Activated CD4-positive, alpha-beta T cell treated with anti-CD3 and anti-CD28 coated beads, Interleukin-2, amount 50 U/mL, for 16 hours (primary cell): Measurements from ENCODE around the gene HIBCH.
"Not testable (repeated sequence)": the region's sequence is repeated elsewhere in the genome, so short reads cannot be mapped to it uniquely, and the experiment has no call there.

ENCODE experiments used
- DNase-seq: peaks from one replicate; pipeline ENCODE4 v3.0.0-alpha.2; 2020

Gene HIBCH

GRCh38 chr2:190302052-190302451 is 17.6 kb downstream of the HIBCH start:
- DNase-seq = no peak

DNA sequence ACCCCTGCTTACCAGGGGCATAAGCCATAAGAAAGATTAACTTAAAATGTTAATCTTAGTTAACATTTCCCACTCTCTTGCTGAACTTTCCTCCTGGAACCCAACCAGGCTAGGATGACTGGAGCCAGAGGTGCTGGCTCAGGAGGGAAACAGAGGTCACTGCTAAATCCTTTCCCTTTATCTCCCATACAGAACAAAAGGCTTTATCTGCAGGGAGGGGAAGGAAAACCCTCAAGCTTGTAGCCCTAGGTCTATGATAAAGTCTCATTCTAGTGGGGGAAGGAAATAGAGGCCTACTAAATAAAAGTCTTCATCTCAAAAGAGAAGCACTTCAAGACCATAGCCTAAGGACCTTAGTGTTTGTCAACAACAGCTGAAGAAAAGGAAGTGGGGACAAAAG is 18.6 kb downstream of the HIBCH start:
- no peak for DNase-seq

GRCh38 chr2:190297880-190298279 is 21.7 kb downstream of the HIBCH start:
- DNase-seq = not testable (repeated sequence)

DNA sequence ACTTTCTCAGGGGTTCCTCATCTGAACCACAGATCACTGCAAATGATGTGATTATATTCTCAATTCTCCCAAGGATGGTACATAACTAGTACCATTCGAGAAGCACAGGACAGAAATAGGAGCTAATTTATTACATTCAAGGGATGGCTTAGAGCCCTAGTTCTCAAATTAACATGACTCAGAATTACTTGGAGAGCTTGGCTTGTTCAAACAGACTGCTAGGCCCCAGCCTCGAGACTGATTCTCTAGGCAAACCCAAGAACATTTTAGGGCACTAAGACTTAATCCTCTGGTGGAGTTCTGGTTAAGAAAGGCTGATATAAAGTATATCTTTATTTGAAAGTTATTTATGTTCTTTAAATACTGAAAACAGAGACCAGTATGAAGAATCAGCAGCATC is 35.8 kb downstream of the HIBCH start:
- no peak for DNase-seq

DNA sequence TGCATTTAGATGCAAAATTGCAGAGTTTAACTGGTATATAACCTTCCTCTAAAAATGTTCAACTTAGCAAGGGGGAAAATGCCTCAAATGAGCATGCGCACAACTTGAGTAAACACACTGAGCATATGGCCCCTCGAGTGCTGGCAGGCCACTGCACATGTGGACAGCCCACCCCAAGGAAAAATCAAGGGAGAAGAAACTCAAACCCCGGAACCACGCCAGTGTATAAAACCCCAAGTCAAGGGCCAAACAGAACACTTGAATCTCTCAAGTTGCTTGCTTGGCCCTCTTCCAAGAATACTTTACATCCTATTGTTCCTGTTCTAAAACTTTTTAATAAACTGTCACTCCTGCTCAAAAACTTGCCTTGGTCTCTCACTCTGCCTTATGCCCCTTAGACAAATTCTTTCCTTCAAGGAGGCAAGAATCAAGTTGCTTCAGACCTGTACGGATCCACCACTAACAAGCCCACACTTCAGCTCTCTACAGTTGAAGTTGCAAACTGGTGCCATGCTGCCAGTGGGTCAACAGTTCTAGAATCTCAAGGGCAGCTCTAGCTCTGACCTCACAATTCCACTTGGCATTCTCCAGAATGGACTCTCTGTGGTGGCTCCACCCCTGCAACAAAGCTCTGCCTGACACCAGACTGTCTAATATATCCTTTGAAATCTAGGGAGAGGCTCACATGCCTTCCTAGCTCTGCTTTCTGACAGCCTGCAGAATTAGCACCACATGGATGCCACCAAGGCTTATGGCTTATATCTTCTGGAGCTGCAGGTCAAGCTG is 38.9 kb downstream of the HIBCH start:
- no peak for DNase-seq

GRCh38 chr2:190279256-190280134 is 40.1 kb downstream of the HIBCH start:
- not testable (repeated sequence) for DNase-seq

- peak; percentile 27 for DNase-seq
Observed at GRCh38 chr2:190277234-190278112, 42.2 kb downstream of the HIBCH start.

DNA sequence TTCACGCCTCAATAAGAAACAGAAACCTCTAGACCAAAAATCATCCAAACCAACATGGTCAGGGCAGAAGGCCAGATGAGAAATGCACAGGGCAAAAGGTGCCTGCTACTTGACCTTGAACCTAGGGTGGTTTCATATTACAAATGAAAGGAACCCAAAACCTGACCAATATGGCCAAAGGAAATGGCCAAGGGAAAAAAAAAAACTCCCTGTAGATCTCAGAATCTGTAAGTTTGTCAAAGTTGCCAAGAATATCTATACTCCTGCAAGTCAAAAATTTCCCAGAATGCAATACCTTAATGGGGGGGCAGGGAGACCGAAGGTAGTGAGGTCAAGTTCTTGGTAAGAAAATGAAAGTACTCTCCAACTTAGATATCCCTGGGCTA is 47.2 kb downstream of the HIBCH start:
- DNase-seq = no peak

GRCh38 chr2:190271783-190272456 is 47.7 kb downstream of the HIBCH start:
- no peak for DNase-seq

DNA sequence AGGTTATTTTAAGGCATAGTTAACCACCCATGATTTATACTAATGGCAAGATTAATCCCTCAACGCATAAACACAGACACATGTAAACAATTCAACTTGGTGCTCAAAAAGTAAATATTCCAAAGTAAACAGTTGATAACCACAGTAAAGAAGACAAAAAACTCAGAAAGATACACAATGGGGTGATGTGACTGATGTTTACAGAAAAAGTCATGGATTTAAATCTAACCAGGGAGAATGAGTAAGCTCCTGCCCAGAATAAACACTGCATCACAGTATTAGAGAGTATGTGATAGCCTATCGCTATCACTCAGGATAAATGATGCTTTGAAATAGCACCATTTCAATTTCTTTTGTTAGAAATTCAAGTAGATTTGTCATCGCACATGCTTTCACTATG is 49.3 kb downstream of the HIBCH start:
- no peak for DNase-seq

DNA sequence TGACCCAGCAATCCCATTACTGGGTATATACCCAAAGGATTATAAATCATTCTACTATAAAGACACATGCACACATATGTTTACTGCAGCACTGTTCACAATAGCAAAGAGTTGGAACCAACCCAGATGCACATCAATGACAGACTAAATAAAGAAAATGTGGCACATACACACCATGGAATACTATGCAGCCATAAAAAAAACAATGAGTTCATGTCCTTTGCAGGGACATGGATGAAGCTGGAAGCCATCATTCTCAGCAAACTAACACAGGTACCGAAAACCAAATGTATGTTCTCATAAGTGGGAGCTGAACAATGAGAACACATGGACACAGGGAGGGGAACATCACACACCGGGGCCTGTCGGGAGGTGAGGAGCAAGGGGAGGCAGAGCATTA is 49.9 kb downstream of the HIBCH start:
- DNase-seq = not testable (repeated sequence)

DNA sequence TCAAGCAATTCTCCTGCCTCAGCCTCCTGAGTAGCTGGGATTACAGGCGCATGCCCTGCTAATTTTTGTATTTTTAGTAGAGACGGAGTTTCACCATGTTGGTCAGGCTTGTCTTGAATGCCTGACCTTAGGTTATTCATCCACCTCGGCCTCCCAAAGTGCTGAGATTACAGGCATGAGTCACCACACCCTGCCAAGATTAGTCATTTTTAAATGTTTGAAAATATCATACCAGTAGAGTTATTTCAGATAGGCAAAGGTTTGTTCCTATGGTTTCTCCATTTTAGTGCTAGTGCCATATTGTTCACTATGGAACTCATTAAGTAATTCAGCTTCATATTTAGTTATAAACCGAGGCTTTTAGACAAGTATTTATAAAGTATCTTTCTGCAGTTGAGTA is 52.3 kb downstream of the HIBCH start:
- DNase-seq = peak; percentile 22

- no peak for DNase-seq
Observed at GRCh38 chr2:190266314-190266713, 53.3 kb downstream of the HIBCH start.

GRCh38 chr2:190261851-190262250 is 57.8 kb downstream of the HIBCH start:
- DNase-seq = no peak

- DNase-seq = no peak
Observed at GRCh38 chr2:190256087-190256486, 63.5 kb downstream of the HIBCH start.

DNA sequence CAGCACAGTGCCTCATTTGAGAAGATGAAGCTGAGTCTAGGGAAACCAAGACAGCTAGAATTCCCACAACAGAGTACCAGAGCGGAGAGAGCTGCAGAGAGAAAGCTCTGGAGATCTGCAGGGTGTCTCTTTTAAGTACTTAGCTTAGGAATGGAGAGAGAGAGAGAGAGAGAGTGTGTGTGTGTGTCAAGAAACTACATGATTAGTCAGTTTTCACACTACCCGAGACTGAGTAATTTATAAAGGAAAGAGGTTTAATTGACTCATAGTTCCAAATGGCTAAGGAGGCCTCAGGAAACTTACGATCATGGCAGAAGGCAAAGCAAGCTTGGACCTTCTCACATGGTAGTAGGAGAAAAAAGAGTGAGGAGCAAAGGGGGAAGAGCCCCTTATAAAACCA is 64.0 kb downstream of the HIBCH start:
- DNase-seq = peak; percentile 60

DNA sequence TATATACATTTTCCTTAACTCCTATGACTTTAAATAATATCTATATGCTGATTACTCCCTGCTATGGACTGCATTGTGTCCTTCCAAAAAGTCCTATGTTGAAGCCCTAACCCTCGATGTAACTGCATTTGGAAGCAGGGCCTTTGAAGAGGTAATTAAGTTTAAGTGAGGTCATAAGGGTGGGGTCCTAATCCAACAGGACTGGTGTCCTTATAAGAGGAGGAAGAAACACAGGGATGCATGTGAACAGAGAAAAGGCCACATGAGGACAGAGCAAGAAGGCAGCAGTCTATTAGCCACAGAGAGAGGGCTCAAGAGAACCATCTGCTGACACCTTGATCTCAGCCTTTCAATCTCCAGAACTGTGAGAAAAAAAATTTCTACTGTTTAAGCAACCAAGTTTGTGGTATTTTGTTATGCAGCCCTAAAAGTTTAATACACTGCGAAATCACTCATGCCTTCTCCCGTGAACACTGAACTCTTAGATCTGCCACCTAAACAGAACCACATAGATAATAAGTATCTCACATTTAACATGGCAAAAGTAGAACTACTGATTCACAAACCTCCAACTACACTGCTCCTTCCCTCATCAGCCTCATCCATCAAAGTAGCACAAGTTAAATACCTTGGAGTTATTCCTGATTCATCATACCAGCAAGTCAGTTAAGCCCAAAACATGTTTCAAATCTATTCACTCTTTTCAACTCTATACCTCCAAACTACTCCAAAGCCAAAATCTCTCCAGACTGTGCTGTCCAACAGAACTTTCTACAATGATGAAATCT is 65.4 kb downstream of the HIBCH start:
- DNase-seq = no peak

- no peak for DNase-seq
Observed at GRCh38 chr2:190250421-190250820, 69.2 kb downstream of the HIBCH start.

DNA sequence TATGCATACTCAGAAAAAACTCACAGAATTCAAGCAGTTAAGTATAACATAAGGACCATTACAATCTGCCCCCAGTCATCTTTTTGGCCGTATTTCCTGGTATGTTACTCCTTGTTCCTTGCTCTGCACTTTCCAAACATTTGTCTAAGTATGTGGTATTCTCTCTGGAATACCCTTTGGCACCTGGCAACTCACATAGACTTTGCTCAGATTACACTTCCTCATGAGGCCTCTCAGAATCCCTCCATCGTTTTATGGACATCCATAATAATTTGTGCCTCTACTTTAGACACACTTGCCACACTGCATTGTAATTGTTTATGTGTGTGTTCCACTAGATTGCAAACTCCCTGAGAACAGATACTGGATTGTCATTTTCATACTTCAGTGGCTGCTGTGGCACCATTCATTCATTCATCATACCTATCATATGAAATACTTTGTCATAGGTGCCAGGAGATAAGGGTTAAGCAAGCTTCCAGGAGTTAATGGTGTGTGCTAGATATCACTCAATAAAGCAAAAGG is 84.0 kb downstream of the HIBCH start:
- DNase-seq = no peak

DNA sequence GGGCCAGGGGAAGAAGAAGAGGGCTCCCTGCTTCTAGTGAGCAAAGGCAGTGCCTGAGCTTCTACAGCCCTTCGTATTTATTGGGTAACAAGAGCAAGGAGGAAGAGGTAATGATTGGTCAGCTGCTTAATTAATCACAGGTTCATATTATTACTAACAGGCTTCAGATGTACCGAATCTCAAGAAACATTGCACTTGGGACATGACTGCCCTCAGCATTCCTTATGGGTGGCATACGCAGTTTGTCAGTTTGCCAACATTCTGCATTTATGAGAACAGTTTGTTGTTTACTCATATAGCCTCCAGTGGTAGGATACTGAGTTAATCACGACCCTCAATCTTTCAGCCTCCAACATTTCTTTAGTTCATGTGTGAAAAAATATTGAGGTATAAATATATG is 84.5 kb downstream of the HIBCH start:
- DNase-seq = no peak

DNA sequence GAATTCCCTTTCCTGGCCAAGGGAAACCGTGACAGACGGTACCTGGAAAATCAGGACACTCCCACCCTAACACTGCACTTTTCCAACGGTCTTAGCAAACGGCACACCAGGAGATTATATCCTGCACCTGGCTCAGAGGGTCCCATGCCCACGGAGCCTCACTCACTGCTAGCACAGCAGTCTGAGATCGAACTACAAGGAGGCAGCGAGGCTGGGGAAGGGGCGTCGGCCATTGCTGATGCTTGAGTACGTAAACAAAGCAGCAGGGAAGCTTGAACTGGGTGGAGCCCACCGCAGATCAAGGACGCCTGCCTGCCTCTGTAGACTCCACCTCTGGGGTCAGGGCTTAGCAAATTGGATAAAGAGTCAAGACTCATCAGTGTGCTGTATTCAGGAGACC is 95.6 kb downstream of the HIBCH start:
- not testable (repeated sequence) for DNase-seq
